ENCODE data around the gene PLPP6. TPM values are rescaled to one million over a fixed set of nuclear protein-coding genes. Genes with fewer than 3 reads are reported as not detected.

PLPP6 gene
- total RNA-seq, 2 donors from 2014 or later: 16.2 to 17.1 TPM

GRCh38 chr9:4684820-4685219 lies 22.7 kb downstream of the PLPP6 start:
- ATAC-seq: no peak
- WGBS, 2 donors: 72 to 87% methylated on average over 4 of the region's 4 CpGs
- Histone ChIP-seq H3K4me1 (peaks cover 35% of the 10 kb centered on the region), H3K36me3 (replicated peaks in 1 of 2; ENCODE audit: insufficient read depth in 1 of 2, low read depth in 2 of 2) (peaks cover 0 to 3% of the 10 kb centered on the region in 2 donors), H3K27me3 (no peaks in the 10 kb centered on the region), H3K9me3 (no peaks in the 10 kb centered on the region), H3K4me3 (no peak overlapping the region), H3K27ac (no peak overlapping the region)
- intact Hi-C loops (cut with DNase I): no loop called here
- DNase-seq: no peak
- TF ChIP-seq POLR2A (IDR thresholded peaks at IDR 0.05): no peak
- no peak for TF ChIP-seq CTCF (IDR thresholded peaks at IDR 0.05)

DNA sequence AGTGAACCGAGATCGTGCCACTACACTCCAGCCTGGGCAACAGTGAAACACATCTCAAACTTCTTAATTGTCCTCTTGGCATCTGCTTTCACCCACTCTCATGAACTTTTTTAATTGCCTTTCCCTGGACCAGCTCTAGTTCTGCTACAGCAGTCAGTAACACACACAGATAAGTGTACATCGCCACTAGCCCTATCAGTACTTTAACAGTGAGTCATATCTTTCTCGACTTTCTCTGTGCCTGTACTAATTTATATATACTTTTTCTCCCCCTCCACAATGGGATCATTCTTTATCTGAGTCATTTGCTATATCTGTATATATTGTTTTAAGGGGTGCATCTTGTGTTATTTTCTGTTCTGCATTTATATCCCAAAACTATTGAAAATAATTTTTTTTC lies 24.0 kb downstream of the PLPP6 start:
- WGBS, 2 donors: 57 to 63% methylated on average over 4 of the region's 4 CpGs
- ATAC-seq: no peak
- Histone ChIP-seq H3K27me3 (no peaks in the 10 kb centered on the region), H3K4me1 (peaks cover 29% of the 10 kb centered on the region), H3K4me3 (no peak overlapping the region), H3K9me3 (no peaks in the 10 kb centered on the region), H3K36me3 (replicated peaks in 1 of 2; ENCODE audit: insufficient read depth in 1 of 2, low read depth in 2 of 2) (peaks cover 0 to 3% of the 10 kb centered on the region in 2 donors), H3K27ac (no peak overlapping the region)
- DNase-seq: no peak
- TF ChIP-seq CTCF (IDR thresholded peaks at IDR 0.05): no peak
- TF ChIP-seq POLR2A (IDR thresholded peaks at IDR 0.05): no peak
- intact Hi-C loops (cut with DNase I): no loop called here

DNA sequence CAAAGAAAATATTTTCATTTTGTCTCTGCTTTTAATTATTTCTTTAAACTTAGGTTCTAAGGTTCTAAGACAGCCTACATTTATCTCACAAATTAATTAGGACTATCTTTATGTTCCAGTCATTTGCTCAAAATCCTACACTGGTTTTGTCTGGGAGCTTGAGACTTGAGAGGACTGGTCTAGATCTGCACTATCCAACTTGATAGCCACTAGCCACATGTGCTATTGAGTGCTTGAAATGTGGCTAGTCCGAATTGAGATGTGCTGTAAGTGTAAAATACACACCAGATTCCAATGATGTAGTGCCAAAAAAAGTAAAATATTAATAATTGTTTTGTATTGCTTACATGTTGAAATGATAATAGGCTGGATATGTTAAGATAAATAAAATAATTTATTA lies 24.5 kb downstream of the PLPP6 start:
- Histone ChIP-seq H3K27me3 (no peaks in the 10 kb centered on the region), H3K4me1 (peaks cover 24% of the 10 kb centered on the region), H3K9me3 (no peaks in the 10 kb centered on the region), H3K36me3 (replicated peaks in 1 of 2; ENCODE audit: insufficient read depth in 1 of 2, low read depth in 2 of 2) (peaks cover 0 to 3% of the 10 kb centered on the region in 2 donors), H3K4me3 (no peak overlapping the region), H3K27ac (no peak overlapping the region)
- no peak for TF ChIP-seq POLR2A (IDR thresholded peaks at IDR 0.05)
- no peak for TF ChIP-seq CTCF (IDR thresholded peaks at IDR 0.05)
- ATAC-seq: no peak
- no peak for DNase-seq
- intact Hi-C loops (cut with DNase I): no loop called here
- 30 to 45% methylated on average over 1 of the region's 1 CpG for WGBS, 2 donors

- no peak overlapping the region for H3K4me3 ChIP-seq
- WGBS, 2 donors: 63 to 81% methylated on average over 2 of the region's 2 CpGs
- TF ChIP-seq POLR2A (IDR thresholded peaks at IDR 0.05) (no peak), CTCF (IDR thresholded peaks at IDR 0.05) (no peak)
- DNase-seq: no peak
- no peak overlapping the region for H3K27ac ChIP-seq
- peaks cover 0 to 5% of the 10 kb centered on the region in 2 donors for H3K36me3 ChIP-seq (replicated peaks in 1 of 2; ENCODE audit: insufficient read depth in 1 of 2, low read depth in 2 of 2)
- no peak for ATAC-seq
- no peaks in the 10 kb centered on the region for H3K9me3 ChIP-seq
- H3K4me1 ChIP-seq: peaks cover 17% of the 10 kb centered on the region
- intact Hi-C loops (cut with DNase I): no loop called here
- no peaks in the 10 kb centered on the region for H3K27me3 ChIP-seq
Measured at GRCh38 chr9:4689021-4689420, 26.9 kb downstream of the PLPP6 start.

GRCh38 chr9:4689687-4690104 lies 27.6 kb downstream of the PLPP6 start:
- Histone ChIP-seq H3K4me3 (no peak overlapping the region), H3K9me3 (no peaks in the 10 kb centered on the region), H3K27me3 (no peaks in the 10 kb centered on the region), H3K4me1 (peaks cover 17% of the 10 kb centered on the region), H3K36me3 (replicated peaks in 1 of 2; ENCODE audit: insufficient read depth in 1 of 2, low read depth in 2 of 2) (peaks cover 0 to 5% of the 10 kb centered on the region in 2 donors), H3K27ac (no peak overlapping the region)
- TF ChIP-seq CTCF (IDR thresholded peaks at IDR 0.05) (no peak), POLR2A (IDR thresholded peaks at IDR 0.05) (no peak)
- 83 to 88% methylated on average over 1 of the region's 1 CpG for WGBS, 2 donors
- intact Hi-C loops (cut with DNase I): no loop called here
- ATAC-seq: no peak
- no peak for DNase-seq
